ENCODE measurements around the gene DHX16.

DNA sequence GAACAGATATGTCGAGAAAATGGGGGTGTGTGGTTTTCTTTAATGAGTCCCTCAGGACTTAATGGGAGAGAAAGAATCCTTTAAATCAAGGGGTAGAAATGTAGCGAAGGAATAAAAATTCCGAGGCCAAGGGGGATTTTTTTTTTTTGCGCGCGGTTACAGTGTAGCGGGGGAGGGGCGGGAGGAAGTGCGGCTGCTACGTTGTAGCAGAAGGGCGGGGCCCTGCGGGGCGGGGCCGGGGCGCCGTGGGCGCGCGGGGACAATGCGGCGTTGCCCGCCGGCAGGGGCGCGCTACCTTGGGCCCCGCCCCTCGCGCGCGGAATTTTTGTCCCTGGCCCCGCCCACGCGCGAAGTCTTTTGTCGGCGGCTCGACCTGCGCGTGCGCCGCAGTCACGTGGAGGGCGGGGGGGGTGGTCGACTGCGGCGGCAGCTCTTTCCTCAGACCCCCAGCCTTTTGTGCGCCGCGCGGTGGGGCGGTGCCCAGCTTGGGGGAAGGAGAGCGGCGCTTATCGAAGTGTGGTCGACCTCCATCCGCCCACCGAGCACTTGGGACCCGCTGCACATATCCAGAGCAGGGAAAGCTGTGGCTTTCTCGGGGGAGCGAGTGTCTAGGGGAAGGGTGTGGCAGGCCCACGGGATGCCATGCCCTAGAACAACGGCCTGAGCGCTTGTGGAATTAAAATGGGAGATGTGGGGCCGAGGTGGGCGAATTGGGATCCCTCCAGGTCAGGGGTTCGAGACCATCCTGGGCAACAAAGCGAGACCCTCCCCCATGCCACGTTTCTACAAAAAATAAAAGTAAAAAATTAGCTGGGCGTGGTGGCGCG is 48.6 kb upstream of the DHX16 start:
- no peak for TF ChIP-seq TCF12 (IDR thresholded peaks at IDR 0.05; ENCODE audit: low read depth)
- TF ChIP-seq RAD21 (IDR thresholded peaks at IDR 0.05; ENCODE audit: low read depth): no peak
- TF ChIP-seq, protein P1, sequence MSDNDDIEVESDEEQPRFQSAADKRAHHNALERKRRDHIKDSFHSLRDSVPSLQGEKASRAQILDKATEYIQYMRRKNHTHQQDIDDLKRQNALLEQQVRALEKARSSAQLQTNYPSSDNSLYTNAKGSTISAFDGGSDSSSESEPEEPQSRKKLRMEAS (IDR thresholded peaks at IDR 0.05): peak; percentile 83
- TF ChIP-seq, protein P2, sequence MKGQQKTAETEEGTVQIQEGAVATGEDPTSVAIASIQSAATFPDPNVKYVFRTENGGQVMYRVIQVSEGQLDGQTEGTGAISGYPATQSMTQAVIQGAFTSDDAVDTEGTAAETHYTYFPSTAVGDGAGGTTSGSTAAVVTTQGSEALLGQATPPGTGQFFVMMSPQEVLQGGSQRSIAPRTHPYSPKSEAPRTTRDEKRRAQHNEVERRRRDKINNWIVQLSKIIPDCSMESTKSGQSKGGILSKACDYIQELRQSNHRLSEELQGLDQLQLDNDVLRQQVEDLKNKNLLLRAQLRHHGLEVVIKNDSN (IDR thresholded peaks at IDR 0.05): peak; percentile 97
- peak; percentile 7; the same call in 1 of the 2 replicates for TF ChIP-seq TAF1 (IDR thresholded peaks at IDR 0.05; ENCODE audit: low read depth)
- 0 out of 2 replicates have a peak, but pooled peaks have one; percentile 41 for TF ChIP-seq CREB1 (IDR thresholded peaks at IDR 0.05; ENCODE audit: low read depth)
- no peak for TF ChIP-seq NFIC (IDR thresholded peaks at IDR 0.05)
- TF ChIP-seq TEAD4 (IDR thresholded peaks at IDR 0.05): peak; percentile 63
- peak; percentile 46; the same call in 1 of the 2 replicates for TF ChIP-seq EGR1 (IDR thresholded peaks at IDR 0.05)
- TF ChIP-seq CEBPB (IDR thresholded peaks at IDR 0.05): 0 out of 2 replicates have a peak, but pooled peaks have one; percentile 27
